Subcutaneous adipose tissue (tissue), 4 donors: Measurements from ENCODE around the gene ARHGEF10L. TPM values are rescaled to one million over a fixed set of nuclear protein-coding genes. Genes with fewer than 3 reads are reported as not detected.

Source experiments
- CTCF ChIP-seq: fragments of 450-650 bp; IDR thresholded peaks from one replicate; pipeline ENCODE4 v1.5.1; 2016; ENCODE audit warnings: low read depth, mild to moderate bottlenecking, control low read depth, antibody characterized with exemption, moderate library complexity
- total RNA-seq, 4 donors: library from RNA; depleted of rRNA; stranded (reverse); fragments of >200 nt; gene quantifications; one replicate each; pipeline ENCODE4 v1.1.0, GENCODE V29; 2016

ARHGEF10L gene
- total RNA-seq, 4 donors from 2014 or later = 19.1 to 54.6 (median 41.7) TPM

- TF ChIP-seq CTCF = no peak
Observed at GRCh38 chr1:17668624-17669175, 129.2 kb downstream of the ARHGEF10L start.

GRCh38 chr1:17669305-17669704 is 129.8 kb downstream of the ARHGEF10L start:
- TF ChIP-seq CTCF = no peak

- TF ChIP-seq CTCF = no peak
Observed at GRCh38 chr1:17669866-17670451, 130.5 kb downstream of the ARHGEF10L start.

- TF ChIP-seq CTCF = no peak
Observed at GRCh38 chr1:17670587-17671313, 131.3 kb downstream of the ARHGEF10L start.

- TF ChIP-seq CTCF = no peak
Observed at GRCh38 chr1:17671314-17671705, 131.8 kb downstream of the ARHGEF10L start.

- TF ChIP-seq CTCF = no peak
Observed at GRCh38 chr1:17671741-17672140, 132.2 kb downstream of the ARHGEF10L start.

GRCh38 chr1:17672226-17672625 is 132.7 kb downstream of the ARHGEF10L start:
- TF ChIP-seq CTCF = no peak
